Measurements from ENCODE around the gene PRKCE.

Gene PRKCE

GRCh38 chr2:45814951-45815621 is 163.6 kb downstream of the PRKCE start:
- no peak for DNase-seq

- no peak for DNase-seq
Observed at GRCh38 chr2:45816272-45816671, 164.8 kb downstream of the PRKCE start.

- no peak for DNase-seq
Observed at GRCh38 chr2:45818591-45818990, 167.1 kb downstream of the PRKCE start.

GRCh38 chr2:45820048-45820447 is 168.6 kb downstream of the PRKCE start:
- DNase-seq = no peak

GRCh38 chr2:45821558-45822271 is 170.2 kb downstream of the PRKCE start:
- no peak for DNase-seq

GRCh38 chr2:45822272-45822630 is 170.8 kb downstream of the PRKCE start:
- DNase-seq = no peak

GRCh38 chr2:45823723-45824206 is 172.3 kb downstream of the PRKCE start:
- DNase-seq = no peak

- DNase-seq = no peak
Observed at GRCh38 chr2:45825001-45825651, 173.7 kb downstream of the PRKCE start.

GRCh38 chr2:45826460-45826859 is 175.0 kb downstream of the PRKCE start:
- no peak for DNase-seq

GRCh38 chr2:45826884-45827635 is 175.6 kb downstream of the PRKCE start:
- DNase-seq = no peak

- DNase-seq = no peak
Observed at GRCh38 chr2:45830322-45830721, 178.8 kb downstream of the PRKCE start.

- DNase-seq = no peak
Observed at GRCh38 chr2:45833301-45833967, 182.0 kb downstream of the PRKCE start.

GRCh38 chr2:45833968-45834344 is 182.5 kb downstream of the PRKCE start:
- no peak for DNase-seq

GRCh38 chr2:45834372-45834771 is 182.9 kb downstream of the PRKCE start:
- DNase-seq = no peak

- no peak for DNase-seq
Observed at GRCh38 chr2:45834858-45835257, 183.4 kb downstream of the PRKCE start.

- DNase-seq = no peak
Observed at GRCh38 chr2:45836316-45836715, 184.8 kb downstream of the PRKCE start.

GRCh38 chr2:45836740-45837139 is 185.3 kb downstream of the PRKCE start:
- DNase-seq = no peak

- DNase-seq = no peak
Observed at GRCh38 chr2:45837812-45838341, 186.4 kb downstream of the PRKCE start.

GRCh38 chr2:45839508-45840251 is 188.2 kb downstream of the PRKCE start:
- no peak for DNase-seq

- DNase-seq = no peak
Observed at GRCh38 chr2:45840481-45840880, 189.0 kb downstream of the PRKCE start.

GRCh38 chr2:45841752-45842407 is 190.4 kb downstream of the PRKCE start:
- DNase-seq = no peak

All from GF-D8 (cell line).